Upper lobe of left lung (tissue), 6 donors: ENCODE results near the gene ANO3. TPM values are rescaled to one million over a fixed set of nuclear protein-coding genes. Genes with fewer than 3 reads are reported as not detected.

Source experiments
- ATAC-seq, 2 donors: fragments of 200-7000 bp; cut with Tn5 transposase; one replicate each; pipeline ENCODE4 v1.9.1; 2022; ENCODE audit warnings: mild to moderate bottlenecking in 2 of 2, moderate library complexity in 2 of 2; ENCODE audit not compliant: low FRiP score in 2 of 2
- DNase-seq, 2 donors: peaks; one replicate each; pipeline ENCODE4 v3.0.0-alpha.2; 2019 to 2020
- H3K27ac ChIP-seq, 4 donors: fragments of 200-600 bp; sonication (generic); one replicate each; pipeline ENCODE4 v1.5.1; 2016 to 2019
- H3K27me3 ChIP-seq, 4 donors: fragments of 200-600 bp; sonication (generic); one replicate each; pipeline ENCODE4 v1.5.1; 2017 to 2019
- H3K36me3 ChIP-seq, 4 donors: fragments of 200-600 bp; sonication (generic); one replicate each; pipeline ENCODE4 v1.5.1; 2016 to 2019
- H3K4me1 ChIP-seq, 4 donors: fragments of 200-600 bp; sonication (generic); one replicate each; pipeline ENCODE4 v1.5.1; 2018 to 2019
- H3K4me3 ChIP-seq, 4 donors: fragments of 200-600 bp; sonication (generic); one replicate each; pipeline ENCODE4 v1.5.1; 2017 to 2019; ENCODE audit warnings: mild to moderate bottlenecking in 2 of 4, moderate library complexity in 1 of 4
- H3K9me3 ChIP-seq, 4 donors: fragments of 200-600 bp; sonication (generic); one replicate each; pipeline ENCODE4 v1.5.1; 2018 to 2019
- CTCF ChIP-seq, 6 experiments: fragments of 450-650 bp in 4 of 6; fragments of 200-600 bp in 2 of 6; sonication (generic) in 2 of 6; IDR thresholded peaks; one replicate each; pipeline ENCODE4 v1.5.1; 2016 to 2019; ENCODE audit warnings: antibody characterized with exemption in 6 of 6
- EP300 ChIP-seq, 4 donors: sonication (generic); formaldehyde crosslinking; IDR thresholded peaks; one replicate each; pipeline ENCODE4 v1.5.1; 2017; ENCODE audit warnings: antibody characterized with exemption in 4 of 4, control low read depth in 2 of 4
- POLR2A ChIP-seq, 4 donors: fragments of 450-650 bp; IDR thresholded peaks; one replicate each; pipeline ENCODE4 v1.5.1; 2016 to 2017; ENCODE audit warnings: antibody characterized with exemption in 4 of 4, mild to moderate bottlenecking in 2 of 4
- POLR2AphosphoS5 ChIP-seq, 2 donors: sonication (generic); formaldehyde crosslinking; IDR thresholded peaks; one replicate each; pipeline ENCODE4 v1.5.1; 2017; ENCODE audit warnings: antibody characterized with exemption in 2 of 2
- WGBS, 2 donors: methylation state at CpG; one replicate each; pipeline ENCODE4 v1.1.5; 2017 to 2018; 5-methylcytosine and 5-hydroxymethylcytosine counted together
- total RNA-seq, 6 donors: library from RNA; depleted of rRNA in 4 of 6; stranded (reverse); fragments of >200 nt in 4 of 6; gene quantifications; one replicate each; pipeline versions ENCODE4 v1.1.0 to v1.2.1, GENCODE V29; 2016 to 2021
- donor health status: DM: no; HTN: no; CAD: no; lungs with moderate emphysema.
- donor health status: DM: no; HTN: yes; CAD: no; lungs with severe emphysema.

ANO3 gene
- total RNA-seq, 6 donors from 2014 or later, result 0.30 to 0.57 (median 0.33) TPM; not detected in 1

- DNase-seq, result no peak
- ATAC-seq, result no peak
- H3K27ac ChIP-seq, result no peak overlapping the region
- 70 to 71% methylated on average over 2 of the region's 2 CpGs for WGBS, 2 donors
- no peaks in the 10 kb centered on the region for H3K4me1 ChIP-seq
- H3K4me3 ChIP-seq, result no peak overlapping the region
- no peak for TF ChIP-seq POLR2AphosphoS5 (IDR thresholded peaks at IDR 0.05)
- TF ChIP-seq POLR2A (IDR thresholded peaks at IDR 0.05), result no peak
- TF ChIP-seq CTCF (IDR thresholded peaks at IDR 0.05), result no peak
- TF ChIP-seq EP300 (IDR thresholded peaks at IDR 0.05), result no peak
- peaks cover 0 to 4% (median 0%) of the 10 kb centered on the region in 4 donors for H3K9me3 ChIP-seq
- H3K36me3 ChIP-seq, result no peaks in the 10 kb centered on the region
- H3K27me3 ChIP-seq, result no peaks in the 10 kb centered on the region
Observed at GRCh38 chr11:26483108-26483507, 151.2 kb downstream of the ANO3 start.

GRCh38 chr11:26490546-26490945, 158.6 kb downstream of the ANO3 start:
- DNase-seq (no peak), ATAC-seq (no peak)

GRCh38 chr11:26493616-26494015, 161.7 kb downstream of the ANO3 start:
- WGBS, 2 donors, result 17 to 34% methylated on average over 1 of the region's 1 CpG
- TF ChIP-seq POLR2AphosphoS5 (IDR thresholded peaks at IDR 0.05) (no peak), CTCF (IDR thresholded peaks at IDR 0.05) (no peak), POLR2A (IDR thresholded peaks at IDR 0.05) (no peak), EP300 (IDR thresholded peaks at IDR 0.05) (no peak)
- no peak overlapping the region for H3K4me3 ChIP-seq
- H3K9me3 ChIP-seq, result peaks cover 0 to 2% (median 0%) of the 10 kb centered on the region in 4 donors
- H3K4me1 ChIP-seq, result no peaks in the 10 kb centered on the region
- ATAC-seq (no peak), DNase-seq (no peak)
- no peak overlapping the region for H3K27ac ChIP-seq
- H3K27me3 ChIP-seq, result no peaks in the 10 kb centered on the region
- H3K36me3 ChIP-seq, result no peaks in the 10 kb centered on the region

More at GRCh38 chr11:26490546-26490945, 158.6 kb downstream of the ANO3 start:
- no peak for TF ChIP-seq POLR2AphosphoS5 (IDR thresholded peaks at IDR 0.05)
- WGBS, 2 donors, result 67 to 81% methylated on average over 6 of the region's 6 CpGs
- Histone ChIP-seq H3K9me3 (peaks cover 0 to 2% (median 0%) of the 10 kb centered on the region in 4 donors), H3K4me3 (no peak overlapping the region), H3K27ac (no peak overlapping the region), H3K36me3 (no peaks in the 10 kb centered on the region), H3K4me1 (no peaks in the 10 kb centered on the region), H3K27me3 (no peaks in the 10 kb centered on the region)

- Histone ChIP-seq H3K27me3 (no peaks in the 10 kb centered on the region), H3K4me1 (no peaks in the 10 kb centered on the region), H3K4me3 (no peak overlapping the region), H3K9me3 (no peaks in the 10 kb centered on the region), H3K36me3 (no peaks in the 10 kb centered on the region), H3K27ac (no peak overlapping the region)
- no peak for DNase-seq
- TF ChIP-seq EP300 (IDR thresholded peaks at IDR 0.05), result no peak
- TF ChIP-seq CTCF (IDR thresholded peaks at IDR 0.05), result no peak
- no peak for TF ChIP-seq POLR2AphosphoS5 (IDR thresholded peaks at IDR 0.05)
- no peak for TF ChIP-seq POLR2A (IDR thresholded peaks at IDR 0.05)
- no peak for ATAC-seq
- 0% methylated on average over 1 of the region's 1 CpG for WGBS, 2 donors
Observed at GRCh38 chr11:26507229-26507628, 175.3 kb downstream of the ANO3 start.

- DNase-seq (no peak), ATAC-seq (no peak)
- TF ChIP-seq POLR2AphosphoS5 (IDR thresholded peaks at IDR 0.05), result no peak
- no peak for TF ChIP-seq CTCF (IDR thresholded peaks at IDR 0.05)
- TF ChIP-seq EP300 (IDR thresholded peaks at IDR 0.05), result no peak
- no peak for TF ChIP-seq POLR2A (IDR thresholded peaks at IDR 0.05)
- Histone ChIP-seq H3K4me3 (no peak overlapping the region), H3K36me3 (no peaks in the 10 kb centered on the region), H3K27me3 (no peaks in the 10 kb centered on the region), H3K27ac (no peak overlapping the region), H3K9me3 (no peaks in the 10 kb centered on the region), H3K4me1 (no peaks in the 10 kb centered on the region)
- 91 to 92% methylated on average over 2 of the region's 2 CpGs for WGBS, 2 donors
Observed at GRCh38 chr11:26510164-26510563, 178.2 kb downstream of the ANO3 start.
